Esophagus squamous epithelium (tissue), 5 donors: Measurements from ENCODE around the gene RGS10. TPM values are rescaled to one million over a fixed set of nuclear protein-coding genes. Genes with fewer than 3 reads are reported as not detected.

Experiments used
- DNase-seq: peaks from one replicate; lab custom pipeline; 2025; lab: John Stamatoyannopoulos, UW
- H3K27ac ChIP-seq, 4 donors: fragments of 200-600 bp; sonication (generic); one replicate each; pipeline ENCODE4 v1.5.1; 2016 to 2019; ENCODE audit warnings: mild to moderate bottlenecking in 1 of 4
- H3K27me3 ChIP-seq, 4 donors: fragments of 200-600 bp; sonication (generic); 1 replicate in 3 of 4; 2 replicates in 1 of 4; pipeline versions ENCODE4 v1.5.1 to v1.6.0; 2017 to 2021; ENCODE audit warnings: antibody characterized with exemption in 1 of 4
- H3K36me3 ChIP-seq, 3 donors: fragments of 200-600 bp; sonication (generic); one replicate each; pipeline ENCODE4 v1.5.1; 2016 to 2019
- H3K4me1 ChIP-seq, 3 donors: fragments of 200-600 bp; sonication (generic); one replicate each; pipeline ENCODE4 v1.5.1; 2017 to 2019
- H3K4me3 ChIP-seq, 4 donors: fragments of 200-600 bp; sonication (generic); 1 replicate in 3 of 4; 2 replicates in 1 of 4; pipeline ENCODE4 v1.5.1; 2016 to 2019; ENCODE audit warnings: mild to moderate bottlenecking in 2 of 4, moderate library complexity in 1 of 4
- H3K9me3 ChIP-seq, 3 donors: fragments of 200-600 bp; sonication (generic); one replicate each; pipeline ENCODE4 v1.5.1; 2016 to 2019
- CTCF ChIP-seq, 6 experiments: fragments of 450-650 bp in 4 of 6; fragments of 200-600 bp in 2 of 6; sonication (generic) in 2 of 6; IDR thresholded peaks; one replicate each; pipeline ENCODE4 v1.5.1; 2016 to 2019; ENCODE audit warnings: antibody characterized with exemption in 6 of 6, mild to moderate bottlenecking in 4 of 6, moderate library complexity in 4 of 6
- POLR2A ChIP-seq, 4 donors: fragments of 450-650 bp; IDR thresholded peaks; one replicate each; pipeline ENCODE4 v1.6.1; 2017; ENCODE audit warnings: antibody characterized with exemption in 4 of 4, mild to moderate bottlenecking in 4 of 4, moderate library complexity in 3 of 4
- WGBS, 2 donors: methylation state at CpG; one replicate each; pipeline ENCODE4 v1.1.5; 2018; 5-methylcytosine and 5-hydroxymethylcytosine counted together
- intact Hi-C: fragments of 100-400 bp; cut with DNase I; formaldehyde crosslinking; loops from one replicate; pipeline ENCODE4 v1.15.0; 2022
- total RNA-seq, 4 donors: library from RNA; depleted of rRNA; stranded (reverse); fragments of >200 nt; gene quantifications; one replicate each; pipeline ENCODE4 v1.1.0, GENCODE V29; 2016
- donor health status: DM: yes; HTN: yes; CAD: no.

RGS10 gene
- total RNA-seq, 4 donors from 2014 or later = 25.5 to 55.8 (median 43.9) TPM

GRCh38 chr10:119501690-119502089, 40.8 kb downstream of the RGS10 start:
- Histone ChIP-seq H3K9me3 (no peaks in the 10 kb centered on the region), H3K27me3 (no peaks in the 10 kb centered on the region), H3K27ac (peak overlapping the region in 2 of 4 donors; percentile 9 to 59), H3K36me3 (peaks cover 0 to 43% (median 0%) of the 10 kb centered on the region in 3 donors), H3K4me1 (peaks cover 0 to 54% (median 8%) of the 10 kb centered on the region in 3 donors), H3K4me3 (no peak overlapping the region)
- TF ChIP-seq POLR2A (IDR thresholded peaks at IDR 0.05) (no peak), CTCF (IDR thresholded peaks at IDR 0.05) (no peak)
- no peak for DNase-seq
- intact Hi-C loops = no loop called here
- 84 to 92% methylated on average over 2 of the region's 2 CpGs for WGBS, 2 donors

- no peak for DNase-seq
- intact Hi-C loops = no loop called here
- Histone ChIP-seq H3K27ac (peak overlapping the region in 1 of 4 donors; percentile 18), H3K36me3 (peaks cover 0 to 43% (median 0%) of the 10 kb centered on the region in 3 donors), H3K27me3 (no peaks in the 10 kb centered on the region), H3K9me3 (no peaks in the 10 kb centered on the region), H3K4me3 (no peak overlapping the region), H3K4me1 (peaks cover 0 to 50% (median 8%) of the 10 kb centered on the region in 3 donors)
- 65 to 77% methylated on average over 6 of the region's 6 CpGs for WGBS, 2 donors
- TF ChIP-seq CTCF (IDR thresholded peaks at IDR 0.05) (no peak), POLR2A (IDR thresholded peaks at IDR 0.05) (no peak)
These were observed 41.7 kb downstream of the RGS10 start for GRCh38 chr10:119500821-119501220.

GRCh38 chr10:119500123-119500795, 42.3 kb downstream of the RGS10 start:
- no peak for DNase-seq
- intact Hi-C loops = no loop called here
- 28 to 32% methylated on average over 8 of the region's 8 CpGs for WGBS, 2 donors
- no peaks in the 10 kb centered on the region for H3K27me3 ChIP-seq
- H3K27ac ChIP-seq = peak overlapping the region in 1 of 4 donors; percentile 18
- no peak for TF ChIP-seq POLR2A (IDR thresholded peaks at IDR 0.05)
- no peak for TF ChIP-seq CTCF (IDR thresholded peaks at IDR 0.05)
- H3K4me1 ChIP-seq = peaks cover 0 to 48% (median 8%) of the 10 kb centered on the region in 3 donors
- H3K9me3 ChIP-seq = no peaks in the 10 kb centered on the region
- peaks cover 0 to 43% (median 0%) of the 10 kb centered on the region in 3 donors for H3K36me3 ChIP-seq
- no peak overlapping the region for H3K4me3 ChIP-seq

- no peak for DNase-seq
- intact Hi-C loops = no loop called here
These were observed 42.9 kb downstream of the RGS10 start for GRCh38 chr10:119499677-119500002.

More at GRCh38 chr10:119499677-119500002, 42.9 kb downstream of the RGS10 start:
- Histone ChIP-seq H3K36me3 (peaks cover 0 to 41% (median 0%) of the 10 kb centered on the region in 3 donors), H3K4me3 (no peak overlapping the region), H3K27ac (no peak overlapping the region), H3K9me3 (no peaks in the 10 kb centered on the region), H3K4me1 (peaks cover 0 to 48% (median 8%) of the 10 kb centered on the region in 3 donors), H3K27me3 (no peaks in the 10 kb centered on the region)
- no peak for TF ChIP-seq CTCF (IDR thresholded peaks at IDR 0.05)
- TF ChIP-seq POLR2A (IDR thresholded peaks at IDR 0.05) = no peak
- WGBS, 2 donors = 70 to 80% methylated on average over 5 of the region's 5 CpGs
